ENCODE data around the gene NFAM1.

DNA sequence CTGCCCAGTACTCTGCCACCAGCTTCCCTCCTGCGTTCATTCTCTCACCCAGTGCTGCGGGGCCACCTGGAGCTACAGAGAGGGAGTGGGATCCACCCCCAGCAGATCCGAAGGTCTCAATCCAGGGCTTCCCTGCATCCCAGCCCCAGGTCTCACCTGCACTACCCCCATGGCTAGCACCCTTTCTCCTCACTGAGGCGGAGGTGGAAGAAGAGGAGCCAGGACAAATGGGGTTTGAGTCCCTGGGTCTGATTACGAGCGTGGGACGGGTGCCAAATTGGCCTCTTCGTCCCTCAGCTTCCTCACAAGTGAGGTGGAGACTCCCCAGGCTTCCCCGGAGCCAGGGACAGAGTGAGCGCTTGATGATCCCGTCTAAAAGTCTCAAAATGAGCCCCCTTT lies 64.2 kb downstream of the NFAM1 start:
- TF ChIP-seq, protein P1, sequence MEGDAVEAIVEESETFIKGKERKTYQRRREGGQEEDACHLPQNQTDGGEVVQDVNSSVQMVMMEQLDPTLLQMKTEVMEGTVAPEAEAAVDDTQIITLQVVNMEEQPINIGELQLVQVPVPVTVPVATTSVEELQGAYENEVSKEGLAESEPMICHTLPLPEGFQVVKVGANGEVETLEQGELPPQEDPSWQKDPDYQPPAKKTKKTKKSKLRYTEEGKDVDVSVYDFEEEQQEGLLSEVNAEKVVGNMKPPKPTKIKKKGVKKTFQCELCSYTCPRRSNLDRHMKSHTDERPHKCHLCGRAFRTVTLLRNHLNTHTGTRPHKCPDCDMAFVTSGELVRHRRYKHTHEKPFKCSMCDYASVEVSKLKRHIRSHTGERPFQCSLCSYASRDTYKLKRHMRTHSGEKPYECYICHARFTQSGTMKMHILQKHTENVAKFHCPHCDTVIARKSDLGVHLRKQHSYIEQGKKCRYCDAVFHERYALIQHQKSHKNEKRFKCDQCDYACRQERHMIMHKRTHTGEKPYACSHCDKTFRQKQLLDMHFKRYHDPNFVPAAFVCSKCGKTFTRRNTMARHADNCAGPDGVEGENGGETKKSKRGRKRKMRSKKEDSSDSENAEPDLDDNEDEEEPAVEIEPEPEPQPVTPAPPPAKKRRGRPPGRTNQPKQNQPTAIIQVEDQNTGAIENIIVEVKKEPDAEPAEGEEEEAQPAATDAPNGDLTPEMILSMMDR (conservative IDR thresholded peaks at IDR 0.05; ENCODE audit: low read depth, low read length) = 0 out of 2 replicates have a peak, but pooled peaks have one; percentile 9
- no peak for TF ChIP-seq EZH2 (IDR thresholded peaks at IDR 0.05; ENCODE audit: borderline replicate concordance, low read depth, low read length, poor library complexity, severe bottlenecking)

All from A673 (cell line).